ENCODE data around the gene MARVELD1. TPM values are rescaled to one million over a fixed set of nuclear protein-coding genes. Genes with fewer than 3 reads are reported as not detected.

MARVELD1 gene
- total RNA-seq, 2 experiments from 2014 or later, result 0.13 TPM; not detected in 1

DNA sequence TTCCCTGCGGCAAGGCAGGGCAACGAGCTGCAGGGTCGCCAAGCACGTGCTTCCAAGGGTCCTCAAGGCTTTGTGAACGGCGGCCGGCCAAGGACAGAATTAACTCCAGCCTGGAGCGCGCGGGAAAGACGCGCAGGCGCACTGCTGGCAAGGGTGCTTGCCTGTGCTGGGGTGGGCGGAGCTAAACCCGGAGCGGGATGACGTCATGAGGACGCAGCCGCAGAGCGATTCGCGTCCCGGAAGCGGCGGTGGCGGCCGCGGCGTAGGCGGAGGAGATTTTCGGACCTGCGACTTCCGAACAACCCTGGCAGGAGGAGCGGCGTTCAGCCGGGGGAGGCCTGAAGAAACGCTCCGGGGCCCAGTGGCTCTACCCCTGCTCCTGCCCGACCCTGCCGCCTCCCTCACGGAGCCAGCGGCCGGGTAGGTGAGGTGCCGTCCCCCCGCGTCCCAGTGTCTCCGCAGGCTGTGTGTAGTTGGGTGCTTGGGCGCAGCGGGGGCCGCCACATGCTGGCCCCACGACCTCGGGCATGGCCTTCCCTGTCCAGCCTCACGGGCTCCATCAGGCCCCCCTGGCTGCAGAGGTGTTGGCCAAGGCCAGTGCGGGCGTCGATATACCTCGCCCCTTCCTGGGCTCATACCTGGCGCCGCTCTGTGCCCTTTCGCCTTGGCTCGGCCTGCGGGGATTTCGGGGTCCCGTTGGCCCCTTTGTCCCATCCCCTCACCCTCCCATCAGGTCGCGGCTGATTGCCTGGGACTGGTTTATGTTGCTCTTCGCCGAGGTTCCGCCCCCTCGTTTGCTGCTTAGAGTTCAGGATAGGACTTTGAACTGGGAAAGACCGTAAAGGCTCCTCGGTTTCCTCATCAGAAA is 23.6 kb downstream of the MARVELD1 start, which contains the start of gene ZFYVE27:
Gene ZFYVE27, plus strand, starts transcription at position 227 of the 868 bp plus-strand sequence. CDS start 1,350 bp downstream, outside the sequence.
- DNase-seq (ENCODE audit: low spot score), result peak; percentile 95
- peaks cover 24% of the 10 kb centered on the region for H3K4me1 ChIP-seq (ENCODE audit: insufficient read depth, low read length, poor library complexity, severe bottlenecking)
- TF ChIP-seq EZH2phosphoT487 (IDR thresholded peaks at IDR 0.05; ENCODE audit: borderline replicate concordance, low read depth, low read length), result no peak
- TF ChIP-seq, protein P1, sequence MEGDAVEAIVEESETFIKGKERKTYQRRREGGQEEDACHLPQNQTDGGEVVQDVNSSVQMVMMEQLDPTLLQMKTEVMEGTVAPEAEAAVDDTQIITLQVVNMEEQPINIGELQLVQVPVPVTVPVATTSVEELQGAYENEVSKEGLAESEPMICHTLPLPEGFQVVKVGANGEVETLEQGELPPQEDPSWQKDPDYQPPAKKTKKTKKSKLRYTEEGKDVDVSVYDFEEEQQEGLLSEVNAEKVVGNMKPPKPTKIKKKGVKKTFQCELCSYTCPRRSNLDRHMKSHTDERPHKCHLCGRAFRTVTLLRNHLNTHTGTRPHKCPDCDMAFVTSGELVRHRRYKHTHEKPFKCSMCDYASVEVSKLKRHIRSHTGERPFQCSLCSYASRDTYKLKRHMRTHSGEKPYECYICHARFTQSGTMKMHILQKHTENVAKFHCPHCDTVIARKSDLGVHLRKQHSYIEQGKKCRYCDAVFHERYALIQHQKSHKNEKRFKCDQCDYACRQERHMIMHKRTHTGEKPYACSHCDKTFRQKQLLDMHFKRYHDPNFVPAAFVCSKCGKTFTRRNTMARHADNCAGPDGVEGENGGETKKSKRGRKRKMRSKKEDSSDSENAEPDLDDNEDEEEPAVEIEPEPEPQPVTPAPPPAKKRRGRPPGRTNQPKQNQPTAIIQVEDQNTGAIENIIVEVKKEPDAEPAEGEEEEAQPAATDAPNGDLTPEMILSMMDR (conservative IDR thresholded peaks at IDR 0.05; ENCODE audit: low read length), result no peak
- H3K79me2 ChIP-seq (ENCODE audit: insufficient read depth, low read depth, low read length), result peaks cover 27% of the 10 kb centered on the region; the same call in 1 of the 2 replicates
- H2AFZ ChIP-seq (ENCODE audit: low read length), result peak within 1 kb of the TSS; percentile 94
- H3K36me3 ChIP-seq (ENCODE audit: insufficient read depth, low read length), result peaks cover 30% of the 10 kb centered on the region
- no TSS peak for BruUV-seq (replicated peaks)
- H3K9me2 ChIP-seq (ENCODE audit: insufficient read depth, low read length), result no peaks in the 10 kb centered on the region
- peak within 1 kb of the TSS; percentile 88 for H3K4me3 ChIP-seq (ENCODE audit: low read depth, low read length, poor library complexity, severe bottlenecking)
- peak within 1 kb of the TSS; percentile 81 for H3K4me2 ChIP-seq (ENCODE audit: low read length)
- no peaks in the 10 kb centered on the region for H4K20me1 ChIP-seq (ENCODE audit: insufficient read depth, low read length)
- no peaks in the 10 kb centered on the region for H3K9me3 ChIP-seq (ENCODE audit: low read length)
- ChIA-PET POLR2A (interaction anchor here (0.5 to 2.0 kb wide), 9 partner anchors 10 to 139 kb away, joined by 3 to 18 read pairs (median 4); partner anchors contain the start of gene AVPI1), CTCF (ENCODE audit: unreplicated experiment) (interaction anchor here (1.0 to 1.4 kb wide), 3 partner anchors 51 to 106 kb away, joined by 3 to 12 read pairs (median 3); partner anchors contain the start of gene AVPI1)
- H3K27ac ChIP-seq (ENCODE audit: low read depth, low read length, poor library complexity, severe bottlenecking), result peak within 1 kb of the TSS; percentile 39
- intact Hi-C loops (cut with micrococcal nuclease; ENCODE audit: unreplicated experiment), result no loop called here

DNA sequence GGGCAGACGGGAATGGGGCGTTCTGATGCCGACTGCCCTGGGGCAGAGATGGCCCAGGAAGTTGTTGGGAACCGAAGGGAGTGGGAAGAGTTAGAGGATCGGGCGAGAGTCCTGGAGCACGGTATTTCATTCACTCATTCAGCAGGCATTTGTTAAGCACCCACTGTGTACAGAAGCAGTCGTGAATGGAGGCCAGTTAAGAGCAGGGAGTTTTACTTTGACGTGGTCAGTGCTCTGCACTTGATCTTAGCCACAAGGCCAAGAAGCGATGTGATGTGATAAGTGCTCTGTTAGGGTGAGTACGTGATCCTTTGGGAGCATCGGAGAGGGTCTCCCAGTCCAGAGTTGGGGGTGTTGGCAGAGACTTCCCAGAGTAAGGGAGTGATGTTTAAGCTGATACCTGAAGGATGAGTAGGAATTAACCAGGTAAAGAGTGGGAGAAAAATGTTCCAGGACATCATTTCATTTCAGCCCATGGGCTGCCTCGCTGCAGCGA is 24.3 kb downstream of the MARVELD1 start:
- no peak for DNase-seq (ENCODE audit: low spot score)
- H3K27ac ChIP-seq (ENCODE audit: low read depth, low read length, poor library complexity, severe bottlenecking), result no peak overlapping the region
- no TSS peak for BruUV-seq (replicated peaks)
- intact Hi-C loops (cut with micrococcal nuclease; ENCODE audit: unreplicated experiment), result no loop called here
- H3K79me2 ChIP-seq (ENCODE audit: insufficient read depth, low read depth, low read length), result peaks cover 27% of the 10 kb centered on the region; the same call in 1 of the 2 replicates
- POLR2A ChIA-PET, result no interaction called here
- H3K9me2 ChIP-seq (ENCODE audit: insufficient read depth, low read length), result no peaks in the 10 kb centered on the region
- H3K4me1 ChIP-seq (ENCODE audit: insufficient read depth, low read length, poor library complexity, severe bottlenecking), result peaks cover 24% of the 10 kb centered on the region
- H3K4me3 ChIP-seq (ENCODE audit: low read depth, low read length, poor library complexity, severe bottlenecking), result peak overlapping the region; percentile 88
- 0 out of 2 replicates have a peak overlapping the region, but pooled peaks have one; percentile 94 for H2AFZ ChIP-seq (ENCODE audit: low read length)
- no peaks in the 10 kb centered on the region for H4K20me1 ChIP-seq (ENCODE audit: insufficient read depth, low read length)
- H3K36me3 ChIP-seq (ENCODE audit: insufficient read depth, low read length), result peaks cover 32% of the 10 kb centered on the region
- no peak for TF ChIP-seq EZH2phosphoT487 (IDR thresholded peaks at IDR 0.05; ENCODE audit: borderline replicate concordance, low read depth, low read length)
- TF ChIP-seq, protein P1 (conservative IDR thresholded peaks at IDR 0.05; ENCODE audit: low read length), result no peak
- H3K9me3 ChIP-seq (ENCODE audit: low read length), result no peaks in the 10 kb centered on the region
- H3K4me2 ChIP-seq (ENCODE audit: low read length), result peak overlapping the region; percentile 81
- CTCF ChIA-PET (ENCODE audit: unreplicated experiment), result no interaction called here
